Right hindlimb (tissue), 1 donor: ENCODE results near the gene ADM.

ENCODE experiments used
- DNase-seq: peaks from one replicate; pipeline ENCODE4 v3.0.0-alpha.2; 2018

ADM gene

DNA sequence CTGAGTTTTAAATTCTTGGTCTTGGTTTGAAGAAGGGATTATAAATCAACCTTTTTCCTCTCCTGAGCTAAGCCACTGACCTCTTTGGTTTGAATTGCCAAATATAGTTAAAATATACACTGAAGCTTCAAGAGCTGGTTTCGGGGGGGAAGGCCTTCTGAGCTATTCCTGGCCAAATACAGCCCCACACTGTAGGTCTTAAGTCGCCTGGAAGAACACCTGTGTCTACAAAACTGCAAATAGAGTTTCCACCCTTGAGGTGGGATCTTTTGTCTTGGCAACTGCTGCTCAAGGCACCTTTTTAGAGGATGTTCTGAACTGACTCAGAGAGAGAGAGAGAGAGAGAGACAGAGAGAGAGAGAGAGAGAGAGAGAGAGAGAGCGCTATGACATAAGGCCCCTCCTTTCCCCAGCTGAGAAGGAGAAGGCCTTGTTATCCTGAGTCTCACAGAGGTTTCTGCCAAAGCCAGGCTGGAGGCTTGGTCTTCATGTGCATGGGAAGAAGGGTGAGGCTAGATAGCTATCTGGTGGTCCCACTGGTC is 5.5 kb downstream of the ADM start:
- DNase-seq, result peak; percentile 62

DNA sequence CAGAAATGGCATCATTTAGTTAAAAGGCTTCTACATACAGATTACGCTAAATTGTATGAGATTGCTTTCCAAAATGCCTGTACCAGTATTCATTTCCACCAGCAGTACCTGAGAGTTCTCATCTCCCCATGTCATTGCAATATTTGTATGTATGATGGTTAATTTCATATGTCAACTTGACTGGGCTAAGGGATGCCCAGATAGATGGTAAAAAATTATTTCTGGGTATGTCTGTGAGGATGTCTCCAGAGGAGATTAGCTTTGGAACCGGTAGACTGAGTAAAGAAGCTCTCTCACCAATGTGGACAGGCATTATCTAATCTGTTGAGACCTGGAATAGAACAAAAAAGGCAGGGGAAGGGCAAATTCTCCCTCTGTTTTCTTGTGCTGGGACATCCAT is 6.9 kb downstream of the ADM start:
- DNase-seq, result no peak

DNA sequence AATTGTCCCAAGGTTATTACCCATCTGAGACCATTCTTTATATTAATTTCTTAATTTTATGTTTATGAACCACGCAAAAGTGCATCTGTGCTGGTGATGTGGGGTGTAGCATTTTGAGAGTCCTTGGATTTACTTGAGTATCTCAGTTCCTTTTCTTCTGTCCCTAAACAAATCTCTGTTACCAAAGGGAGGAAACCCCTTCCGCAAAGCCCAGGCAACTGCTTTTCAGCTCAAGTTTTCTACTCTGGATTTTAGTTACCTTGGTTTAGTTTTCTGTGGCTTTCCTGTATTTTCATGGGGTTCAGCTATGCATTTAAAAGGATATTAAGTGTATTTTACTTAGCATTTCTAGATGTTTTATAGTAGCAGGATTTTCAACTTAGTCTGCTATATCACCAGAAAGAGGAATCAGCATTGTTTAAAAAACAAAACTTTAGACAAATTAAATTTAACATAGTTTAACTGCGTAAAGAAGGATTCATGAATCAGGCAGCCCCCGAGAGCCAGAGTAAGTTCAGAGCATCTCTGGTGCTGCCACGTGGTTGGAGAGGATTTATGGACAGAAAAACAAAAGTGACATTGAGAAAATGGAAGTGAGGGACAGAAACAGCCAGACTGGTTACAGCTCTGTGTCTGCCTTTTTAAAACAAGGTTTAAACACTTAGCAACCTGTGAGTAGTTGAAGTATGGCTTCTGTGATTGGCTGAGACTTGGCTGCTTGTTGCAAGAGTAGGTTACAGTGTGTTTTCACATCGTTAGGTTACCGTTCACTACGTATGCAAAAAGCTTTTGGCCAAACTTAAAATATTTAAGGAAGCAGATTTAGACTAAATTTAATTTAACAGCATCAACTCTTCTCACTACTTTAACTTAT is 9.6 kb downstream of the ADM start:
- no peak for DNase-seq

DNA sequence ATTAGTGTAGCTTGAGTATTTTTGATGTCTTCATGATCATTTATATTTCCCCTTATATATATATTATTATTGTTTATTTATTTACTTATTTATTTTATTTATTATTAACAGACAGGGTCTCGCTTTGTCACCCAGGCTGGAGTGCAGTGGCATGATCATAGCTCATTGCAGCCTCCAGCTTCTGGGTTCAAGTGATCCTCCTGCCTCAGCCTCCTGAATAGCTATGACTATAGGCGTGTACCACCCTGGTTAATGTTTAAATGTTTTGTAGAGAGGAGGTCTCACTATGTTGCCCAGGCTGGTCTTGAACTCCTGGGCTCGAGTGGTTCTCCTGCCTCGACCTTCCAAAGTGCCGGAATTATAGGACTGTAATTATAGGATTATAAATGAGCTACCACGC is 10.2 kb downstream of the ADM start:
- DNase-seq, result no peak

DNA sequence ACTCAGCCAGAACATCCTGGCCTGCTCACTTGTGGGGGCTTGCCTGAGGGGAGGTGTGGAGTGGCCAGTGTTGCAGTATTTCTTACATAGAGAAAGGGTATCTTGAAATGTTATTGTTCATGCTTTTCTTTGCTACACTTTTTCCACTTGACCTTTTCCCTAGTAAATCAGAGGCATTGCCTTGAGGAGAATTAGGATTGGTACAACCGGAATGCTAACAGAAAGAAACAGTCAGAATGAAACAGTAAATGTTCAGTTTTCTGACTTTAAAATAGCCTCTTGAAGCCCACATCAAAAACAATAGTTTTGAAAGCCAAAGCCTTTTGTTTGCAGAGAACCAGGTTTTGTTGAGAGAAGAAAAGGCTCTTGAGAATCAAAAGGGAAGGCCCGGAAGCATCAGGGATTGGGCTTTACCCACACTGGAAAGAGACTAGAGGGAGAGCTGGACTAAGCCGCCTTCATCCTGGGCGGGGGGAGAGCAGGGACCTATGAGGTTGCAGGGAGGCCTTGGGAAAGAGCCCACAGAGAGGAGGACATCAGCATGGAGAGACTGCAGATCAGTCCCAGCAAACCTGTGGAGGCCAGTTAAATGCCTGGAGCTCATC is 12.4 kb downstream of the ADM start:
- no peak for DNase-seq

DNA sequence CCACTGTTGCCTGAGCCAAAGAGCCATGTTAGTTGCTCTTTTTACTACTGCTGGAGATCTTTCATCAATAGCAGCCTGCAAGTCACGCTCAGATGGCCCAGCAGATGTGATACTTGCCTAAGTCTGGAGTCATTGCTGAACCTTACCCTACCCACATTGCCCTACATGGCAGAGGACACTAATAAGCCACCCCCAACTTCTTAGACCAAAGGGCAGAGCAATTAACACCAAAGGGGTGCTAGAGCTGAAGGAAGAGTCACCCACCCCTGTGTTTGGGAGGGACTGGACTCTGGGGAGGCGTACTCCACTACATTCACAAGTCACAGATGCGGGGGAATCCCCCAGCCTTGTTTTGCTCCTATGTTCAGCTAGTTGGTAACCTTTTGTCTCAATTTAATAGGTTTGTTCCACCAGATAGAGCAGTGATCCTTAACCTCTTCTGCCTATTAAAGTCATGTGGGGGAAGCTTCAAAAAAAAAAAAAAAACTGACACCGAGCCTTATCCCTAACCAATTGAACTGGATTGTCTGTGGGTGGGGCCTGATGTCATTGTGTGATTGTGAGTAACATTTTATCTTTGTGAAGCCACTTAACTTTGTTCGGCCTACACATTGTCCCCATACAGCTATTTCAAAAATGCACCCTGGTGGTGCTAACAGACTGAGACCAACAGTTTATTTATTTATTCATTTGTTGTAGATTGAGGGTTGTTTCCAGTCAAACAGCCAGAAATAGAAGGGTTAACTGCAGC is 13.1 kb downstream of the ADM start:
- DNase-seq, result no peak

DNA sequence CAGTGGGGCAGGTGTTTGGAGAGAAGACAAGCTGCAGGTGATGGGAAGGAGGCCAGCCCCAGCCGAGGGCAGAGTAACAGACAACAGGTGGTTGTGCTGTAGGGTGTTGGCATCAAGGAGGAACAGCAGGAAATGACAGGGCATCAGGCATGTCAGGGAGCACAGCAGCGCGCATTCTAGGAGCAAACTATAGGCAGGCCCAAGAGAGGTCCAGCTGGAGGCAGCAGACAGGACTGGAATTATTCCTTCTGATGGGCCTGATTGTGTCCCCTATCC is 13.6 kb downstream of the ADM start:
- no peak for DNase-seq

DNA sequence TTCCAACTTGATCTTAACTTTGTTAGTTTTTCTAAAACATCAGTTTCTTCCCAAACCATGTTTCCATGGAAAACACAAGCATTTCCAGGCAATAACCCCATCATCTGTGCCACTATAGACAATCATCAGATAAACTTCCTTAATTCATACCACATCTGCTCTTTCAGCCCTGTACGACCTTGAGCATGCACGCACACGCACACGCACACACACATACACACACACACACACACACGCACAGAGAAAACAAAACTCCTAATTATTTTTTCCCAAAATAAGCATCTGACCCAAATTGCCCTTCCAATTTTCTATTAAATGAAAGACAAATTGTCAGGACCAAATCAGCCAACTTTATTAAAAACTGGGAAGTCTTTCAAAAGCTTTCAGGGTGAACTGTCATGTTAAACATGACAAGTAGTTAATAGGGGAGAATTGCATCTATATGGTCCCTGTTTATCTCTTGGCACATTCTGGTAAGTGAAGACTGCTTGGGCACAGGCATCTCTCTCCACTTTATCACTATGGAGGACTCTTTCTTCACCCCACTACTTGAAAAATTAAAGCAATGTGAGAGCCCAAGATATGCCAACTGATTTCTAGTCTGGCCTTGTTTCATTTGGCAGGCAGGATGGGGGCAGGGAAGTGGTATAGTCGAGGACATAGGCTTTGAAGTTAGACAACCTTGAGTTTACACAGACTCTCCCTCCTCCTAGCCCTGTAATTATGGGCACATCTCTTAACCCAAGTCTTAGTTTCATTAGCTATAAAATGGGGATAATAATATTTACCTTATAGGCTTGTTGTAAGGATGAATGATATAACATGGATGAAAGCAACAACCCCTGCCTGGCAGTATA is 15.1 kb downstream of the ADM start:
- DNase-seq, result no peak

DNA sequence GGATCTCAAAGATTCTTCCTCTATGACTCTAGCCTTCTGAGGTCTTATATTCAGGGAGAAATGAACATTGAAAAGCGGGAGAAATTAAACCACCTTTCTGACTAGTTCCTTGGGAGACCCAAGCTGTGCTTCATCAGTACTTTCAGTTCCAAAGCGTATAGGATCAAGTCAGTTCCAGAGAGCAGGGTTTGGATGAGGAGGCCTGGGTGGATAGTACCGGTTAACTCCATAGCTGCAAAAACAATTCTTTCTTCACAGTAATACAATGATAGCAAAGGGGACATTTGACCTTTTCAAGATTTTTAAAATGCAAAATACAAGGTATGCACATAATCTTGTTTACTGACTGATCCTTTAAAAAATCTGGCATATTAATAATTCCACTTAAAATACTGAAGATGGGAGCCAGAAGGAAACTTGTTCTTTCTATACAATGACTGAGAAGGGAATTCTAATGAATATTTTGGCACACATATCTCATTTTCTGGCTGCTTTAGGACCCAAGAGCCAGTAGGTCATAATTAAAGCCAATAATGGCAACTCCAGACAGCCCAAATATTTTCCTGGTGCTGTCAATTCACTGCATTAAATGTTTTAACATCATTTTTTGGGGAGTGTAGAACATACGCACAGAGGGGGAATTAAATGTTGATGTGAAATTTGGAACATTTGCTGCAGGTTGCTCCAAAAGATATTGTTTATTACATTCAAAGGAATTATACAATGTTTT is 16.0 kb downstream of the ADM start:
- DNase-seq, result no peak

DNA sequence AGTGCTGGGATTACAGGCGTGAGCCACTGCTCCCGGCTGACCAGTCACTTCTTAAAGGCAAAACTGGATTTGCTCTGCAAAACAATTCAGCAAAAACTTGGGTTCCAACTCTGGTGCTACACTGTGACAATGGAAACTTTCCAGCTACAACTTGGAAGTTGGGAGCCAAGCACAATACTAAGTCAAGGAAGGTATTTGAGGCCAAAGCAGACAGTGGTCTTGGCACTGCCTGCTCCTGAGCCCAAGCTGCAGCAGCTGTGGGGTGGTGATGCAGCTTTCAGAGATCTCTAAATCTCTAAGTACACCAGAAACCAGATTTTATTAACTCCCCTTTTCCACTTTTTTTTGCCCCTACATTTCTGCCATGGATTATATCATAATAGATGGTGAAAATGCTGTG is 17.5 kb downstream of the ADM start:
- DNase-seq, result peak; percentile 68

DNA sequence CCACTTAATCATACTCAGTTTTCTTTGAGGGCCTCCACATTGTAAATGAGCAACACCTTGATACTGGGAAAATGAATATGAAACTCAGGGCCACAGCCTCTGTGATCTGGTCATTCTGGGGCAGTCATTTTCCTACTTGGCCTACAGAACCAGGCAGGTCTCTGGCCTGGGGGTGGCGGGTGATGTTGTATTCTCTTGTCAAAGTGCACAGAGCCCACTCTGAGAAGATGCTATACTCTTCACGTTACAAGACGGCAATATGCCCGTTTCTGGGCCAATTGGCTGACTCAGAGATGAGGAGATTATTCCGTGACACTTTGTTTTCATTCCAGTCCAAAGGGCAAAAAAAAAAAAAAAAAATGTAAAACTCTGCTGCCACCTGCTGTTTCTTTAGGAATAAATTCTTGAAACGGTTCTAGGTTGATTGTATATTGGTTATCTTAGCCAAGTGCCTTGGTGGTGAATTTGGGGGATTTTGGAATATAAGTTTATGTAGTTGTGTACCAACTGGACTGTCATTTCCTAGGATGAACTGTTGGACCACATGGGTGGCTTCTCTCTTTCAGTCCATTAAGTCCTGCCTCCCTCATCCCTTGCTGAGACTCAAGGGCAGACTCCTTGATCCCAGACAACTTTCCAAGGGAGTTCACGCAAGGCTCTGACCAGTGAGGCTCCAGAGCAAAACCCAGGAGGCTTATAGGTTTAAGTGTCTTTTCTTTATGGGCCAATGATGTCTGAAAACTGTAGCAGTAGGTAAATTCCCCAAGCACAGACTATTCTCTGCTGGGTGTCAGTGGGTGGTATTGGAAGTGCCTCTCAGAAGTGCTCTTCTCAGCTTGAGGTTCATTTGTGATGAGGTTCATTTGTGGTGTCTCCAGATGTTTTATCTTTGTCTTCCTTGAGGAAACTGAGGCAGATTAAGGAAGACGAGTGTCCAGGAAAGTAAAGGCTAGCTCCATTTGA is 18.2 kb downstream of the ADM start:
- peak; percentile 80 for DNase-seq

DNA sequence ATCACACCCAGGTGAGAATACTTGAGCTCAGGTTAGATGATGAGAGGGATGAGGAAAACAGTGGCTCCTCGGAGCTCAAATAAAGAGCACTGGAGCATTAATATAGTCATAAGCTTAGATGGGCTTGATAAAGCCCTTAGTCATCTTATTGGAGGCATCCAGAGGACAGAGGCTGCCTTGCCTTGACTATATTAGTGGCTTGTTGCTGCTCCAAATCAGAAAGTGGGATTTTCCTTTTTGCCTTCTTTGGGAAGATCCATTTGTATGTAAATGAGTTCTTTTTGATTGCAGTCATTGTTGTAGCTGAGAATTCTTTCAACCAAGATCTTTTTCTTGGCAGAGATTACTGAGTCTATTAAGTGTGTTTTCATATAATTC is 18.9 kb downstream of the ADM start:
- no peak for DNase-seq

DNA sequence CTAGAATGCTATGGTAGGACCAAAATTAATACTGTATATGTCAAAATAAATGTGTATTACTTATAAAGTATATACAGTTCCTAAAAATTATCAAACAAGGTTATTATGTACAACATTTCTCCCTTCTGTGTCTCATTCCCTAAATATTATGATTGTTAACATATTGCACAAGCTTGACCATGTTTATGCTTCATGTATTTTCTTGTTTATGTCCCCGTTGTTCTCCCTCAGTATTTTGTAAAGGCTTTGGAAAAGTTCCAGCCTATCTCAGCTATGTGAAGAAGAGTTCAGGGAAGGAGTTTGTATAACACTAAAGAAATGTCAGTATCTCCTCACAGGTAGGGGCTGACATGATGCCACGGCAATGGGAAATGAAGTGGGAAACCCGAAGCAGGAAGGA is 19.6 kb downstream of the ADM start:
- DNase-seq, result no peak

DNA sequence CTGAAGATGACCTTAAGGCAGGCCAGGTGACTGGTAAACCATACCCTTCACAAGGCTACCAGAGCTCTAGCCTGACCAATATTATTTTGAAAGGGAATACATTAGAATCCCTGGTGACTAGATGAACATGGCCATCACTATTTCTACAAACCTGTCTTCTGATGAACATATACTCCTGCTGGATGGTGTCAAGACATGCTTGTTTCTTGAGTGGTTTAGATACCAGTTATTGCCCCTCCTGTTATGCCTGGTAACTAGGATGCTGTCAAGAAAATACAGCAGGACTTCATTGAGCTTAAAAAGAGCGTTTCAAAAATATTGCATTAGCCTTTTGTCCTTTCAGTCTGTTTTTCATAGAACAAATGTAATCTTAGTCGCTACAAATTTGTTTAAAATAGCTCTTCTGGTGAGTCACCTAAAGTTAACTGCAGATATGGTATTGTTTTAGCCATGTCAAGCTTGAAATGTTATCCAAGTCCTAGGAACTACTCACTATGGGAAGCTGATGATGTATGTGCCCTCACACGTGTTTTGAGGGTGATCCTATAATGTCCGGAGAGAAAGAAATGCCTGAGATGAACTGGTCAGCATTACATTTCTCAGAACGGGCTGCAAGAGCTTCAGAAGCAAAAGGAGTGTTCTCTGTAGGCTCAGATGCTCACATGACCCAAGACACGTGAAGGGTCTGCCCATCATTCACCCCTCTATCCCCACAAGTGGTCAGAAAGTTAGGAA is 20.6 kb downstream of the ADM start:
- DNase-seq, result no peak

DNA sequence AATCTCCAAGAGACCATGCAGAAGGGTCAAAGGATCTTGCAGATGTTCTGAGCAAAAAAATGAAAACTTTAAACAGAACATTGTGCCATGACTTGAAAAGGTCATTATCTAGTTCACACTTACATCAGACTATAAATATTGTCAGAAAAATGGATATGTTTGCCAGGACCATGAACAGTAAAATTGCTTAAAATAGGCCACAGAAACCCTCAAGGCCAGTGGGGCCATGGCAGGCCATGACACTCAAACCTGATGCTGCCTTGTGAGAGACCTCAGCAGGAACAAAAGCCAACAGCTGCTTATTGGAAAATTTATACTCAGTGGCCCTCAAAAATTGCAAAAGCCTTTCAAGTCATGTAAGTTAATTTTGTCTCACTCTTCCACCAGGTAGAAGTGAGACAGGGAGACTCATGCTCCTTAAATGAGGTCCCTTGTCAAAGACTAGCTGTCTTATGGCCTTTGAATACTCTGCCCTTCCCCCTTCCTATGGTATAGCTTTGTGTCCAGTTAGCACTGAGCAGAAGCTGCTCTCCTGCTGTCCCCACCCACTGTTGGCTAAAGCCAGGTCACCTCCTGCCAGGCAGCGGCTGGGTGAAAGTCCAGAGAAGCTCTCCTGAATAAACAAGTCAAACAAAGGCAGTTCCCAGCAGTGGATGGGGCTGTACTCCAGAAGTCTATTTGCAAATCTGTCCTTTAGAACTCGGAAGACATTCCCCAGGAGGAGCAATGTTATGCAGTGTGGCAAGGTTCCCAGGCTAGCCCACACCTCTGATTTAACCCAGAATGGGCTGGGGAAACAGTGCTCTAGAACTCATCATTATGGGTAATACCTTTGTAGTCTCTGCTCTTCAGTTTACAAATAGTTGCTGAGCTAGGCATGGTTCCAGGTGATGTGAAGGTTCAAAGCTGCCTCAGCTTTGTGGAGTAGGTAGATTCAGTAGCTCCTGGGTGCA is 21.4 kb downstream of the ADM start:
- no peak for DNase-seq

DNA sequence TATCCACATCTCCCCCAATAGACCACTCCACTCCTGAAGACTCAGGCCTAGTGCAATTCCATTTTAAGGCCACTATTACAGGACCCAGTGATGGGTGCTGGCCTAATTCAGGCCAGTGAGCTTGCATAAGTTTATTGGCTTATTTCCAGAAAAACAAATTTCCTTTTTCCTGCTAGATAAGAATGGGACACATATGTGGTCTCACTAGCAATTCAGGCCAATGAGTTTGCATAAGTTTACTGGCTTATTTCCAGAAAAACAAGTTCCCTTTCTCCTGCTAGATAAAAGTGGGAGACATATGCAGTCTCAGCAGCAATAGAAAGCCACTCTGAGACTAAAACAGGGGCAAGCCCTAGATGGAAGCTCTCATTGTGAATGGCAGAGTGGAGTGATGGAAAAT is 22.4 kb downstream of the ADM start:
- DNase-seq, result no peak

DNA sequence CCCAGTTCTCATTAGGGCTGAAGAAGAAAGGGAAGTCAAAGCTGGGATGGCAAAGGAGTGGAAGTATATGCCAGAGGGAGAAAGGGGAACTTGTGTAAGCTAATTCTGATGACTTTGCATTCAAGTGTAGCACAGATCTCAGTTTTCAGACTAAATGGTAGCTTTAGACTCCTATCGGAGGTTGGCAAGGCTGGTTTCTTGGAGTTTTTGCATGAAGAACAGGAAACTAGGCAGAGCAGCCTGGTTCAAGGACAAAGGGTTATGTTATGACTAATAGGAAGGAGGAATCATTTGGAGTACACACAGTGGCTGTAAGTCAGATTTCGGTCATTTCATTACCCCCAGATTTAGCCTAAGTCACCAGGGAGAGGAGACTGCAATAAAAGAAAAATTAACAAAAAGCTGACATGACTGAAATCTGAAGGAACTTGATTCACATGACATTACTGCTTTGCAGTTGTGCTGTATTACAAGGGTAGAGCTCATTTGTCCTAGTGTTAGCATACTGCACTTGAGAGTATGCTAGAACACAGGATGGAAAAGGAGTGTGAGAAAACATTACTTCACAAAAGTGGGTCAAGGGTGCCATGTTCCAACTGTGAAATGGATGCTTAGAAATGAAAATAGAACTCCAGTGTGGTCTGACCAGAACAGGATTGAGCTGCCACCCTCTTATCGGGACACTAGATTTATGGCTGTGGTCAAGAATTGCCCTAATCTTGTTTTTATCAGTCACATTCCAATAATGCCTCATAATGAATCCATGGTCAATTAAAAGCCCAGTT is 23.6 kb downstream of the ADM start:
- DNase-seq, result no peak

DNA sequence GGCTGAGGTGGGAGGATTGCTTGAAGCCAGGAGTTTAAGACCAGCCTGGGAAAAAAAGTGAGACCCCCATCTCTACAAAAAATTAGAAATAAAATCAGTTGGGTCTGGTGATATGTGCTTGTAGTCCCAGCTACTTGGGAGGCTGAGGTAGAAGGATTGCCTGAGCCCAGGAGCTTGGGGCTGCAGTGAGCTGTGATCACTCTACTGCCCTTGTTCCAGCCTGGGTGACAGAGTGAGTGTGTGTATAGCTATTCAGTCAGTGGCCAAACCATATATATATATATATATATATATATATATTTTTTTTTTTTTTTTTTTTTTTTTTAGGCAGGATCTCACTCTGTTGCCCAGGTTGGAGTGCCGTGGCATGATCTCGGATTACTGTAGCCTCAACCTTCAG is 24.5 kb downstream of the ADM start:
- no peak for DNase-seq
